Prostate gland (tissue), 2 donors: ENCODE data around the gene TNRC6C. TPM values are rescaled to one million over a fixed set of nuclear protein-coding genes. Genes with fewer than 3 reads are reported as not detected.

Experiments used
- DNase-seq: peaks from one replicate; pipeline ENCODE4 v3.0.0-alpha.2; 2019; ENCODE audit warnings: low spot score
- H3K27ac ChIP-seq, 2 donors: fragments of 200-600 bp; sonication (generic); 2 replicates each; pipeline ENCODE4 v1.5.1; 2017 to 2019
- H3K27me3 ChIP-seq: fragments of 200-600 bp; sonication (generic); replicated peaks from 2 replicates; pipeline ENCODE4 v1.5.1; 2019; ENCODE audit not compliant: insufficient read depth
- H3K36me3 ChIP-seq, 2 donors: fragments of 200-600 bp; sonication (generic); 1 replicate in 1 of 2; 2 replicates in 1 of 2; pipeline versions ENCODE4 v1.5.1 to v1.8.1; 2017 to 2019
- H3K4me1 ChIP-seq: fragments of 200-600 bp; sonication (generic); replicated peaks from 2 replicates; pipeline ENCODE4 v1.5.1; 2019
- H3K4me3 ChIP-seq, 2 donors: fragments of 200-600 bp; sonication (generic); 2 replicates each; pipeline ENCODE4 v1.5.1; 2017 to 2019
- H3K9me3 ChIP-seq: fragments of 200-600 bp; sonication (generic); 2 replicates; pipeline ENCODE4 v1.5.1; 2017
- CTCF ChIP-seq, 4 experiments: fragments of 200-600 bp in 2 of 4; fragments of 450-650 bp in 2 of 4; sonication (generic) in 2 of 4; IDR thresholded peaks; 1 replicate in 3 of 4; 2 replicates in 1 of 4; pipeline ENCODE4 v1.5.1; 2016 to 2019; ENCODE audit warnings: antibody characterized with exemption in 4 of 4, mild to moderate bottlenecking in 2 of 4, moderate library complexity in 2 of 4
- POLR2A ChIP-seq: fragments of 450-650 bp; IDR thresholded peaks from one replicate; pipeline ENCODE4 v1.6.1; 2016; ENCODE audit warnings: antibody characterized with exemption, mild to moderate bottlenecking
- POLR2AphosphoS5 ChIP-seq: sonication (generic); formaldehyde crosslinking; IDR thresholded peaks from one replicate; pipeline ENCODE4 v1.6.1; 2017; ENCODE audit warnings: antibody characterized with exemption
- WGBS: methylation state at CpG from one replicate; pipeline ENCODE4 v1.1.5; 2018; 5-methylcytosine and 5-hydroxymethylcytosine counted together
- intact Hi-C: fragments of 100-400 bp; cut with DNase I; formaldehyde crosslinking; loops from one replicate; pipeline ENCODE4 v1.14.2; 2022
- total RNA-seq, 2 donors: library from RNA; depleted of rRNA; stranded (reverse); fragments of >200 nt; gene quantifications; one replicate each; pipeline ENCODE4 v1.1.0, GENCODE V29; 2016

Gene TNRC6C
- total RNA-seq, 2 donors from 2014 or later, result 15.5 to 29.7 TPM

DNA sequence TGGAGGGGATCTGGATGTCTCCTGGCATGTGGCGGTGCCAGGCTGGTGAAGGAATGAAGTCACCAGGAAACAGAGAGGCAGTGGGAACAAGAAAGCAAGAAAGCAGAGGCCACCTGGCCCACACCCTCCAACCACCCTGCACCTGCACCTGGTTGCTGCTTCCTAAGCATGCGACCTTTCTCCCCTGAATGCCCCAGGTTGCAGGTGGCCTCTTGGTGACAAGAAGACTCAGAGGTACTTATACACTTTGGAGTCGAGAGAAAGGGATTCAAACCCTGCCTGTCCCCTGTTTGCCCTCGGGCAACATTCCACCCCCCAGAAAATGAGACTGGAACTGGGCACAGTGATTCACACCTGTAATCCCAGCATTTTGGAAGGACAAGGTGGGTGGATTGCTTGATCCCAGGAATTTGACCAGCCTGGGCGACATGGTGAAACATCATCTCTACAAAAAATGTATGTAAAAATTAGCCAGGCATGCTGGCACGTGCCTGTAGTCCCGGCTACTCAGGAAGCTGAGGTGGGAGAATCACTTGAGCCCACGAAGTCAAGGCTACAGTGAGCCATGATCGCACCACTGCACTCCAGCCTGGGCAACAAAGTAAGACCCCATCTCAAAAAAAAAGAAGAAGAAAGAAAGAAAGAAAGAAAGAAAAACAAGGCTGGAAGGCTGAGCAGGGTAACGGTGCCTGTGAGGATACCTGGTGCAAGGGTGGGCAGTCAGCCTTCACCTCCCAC lies 34.6 kb upstream of the TNRC6C start:
- no peaks in the 10 kb centered on the region for H3K4me1 ChIP-seq
- H3K27ac ChIP-seq, result no peak overlapping the region
- intact Hi-C loops, result no loop called here
- H3K27me3 ChIP-seq, result no peaks in the 10 kb centered on the region
- no peaks in the 10 kb centered on the region for H3K9me3 ChIP-seq
- TF ChIP-seq POLR2AphosphoS5 (no peak), POLR2A (no peak), CTCF (IDR thresholded peaks at IDR 0.05) (no peak)
- DNase-seq, result no peak
- 62% methylated on average over 10 of the region's 10 CpGs for WGBS
- no peaks in the 10 kb centered on the region for H3K36me3 ChIP-seq
- H3K4me3 ChIP-seq, result no peak overlapping the region

GRCh38 chr17:77924757-77925336 lies 33.7 kb upstream of the TNRC6C start:
- H3K4me3 ChIP-seq, result no peak overlapping the region
- no peaks in the 10 kb centered on the region for H3K4me1 ChIP-seq
- 38% methylated on average over 14 of the region's 14 CpGs for WGBS
- H3K36me3 ChIP-seq, result no peaks in the 10 kb centered on the region
- H3K9me3 ChIP-seq, result no peaks in the 10 kb centered on the region
- DNase-seq, result no peak
- intact Hi-C loops, result no loop called here
- H3K27ac ChIP-seq, result no peak overlapping the region
- TF ChIP-seq CTCF (IDR thresholded peaks at IDR 0.05) (no peak), POLR2AphosphoS5 (no peak), POLR2A (no peak)
- no peaks in the 10 kb centered on the region for H3K27me3 ChIP-seq

DNA sequence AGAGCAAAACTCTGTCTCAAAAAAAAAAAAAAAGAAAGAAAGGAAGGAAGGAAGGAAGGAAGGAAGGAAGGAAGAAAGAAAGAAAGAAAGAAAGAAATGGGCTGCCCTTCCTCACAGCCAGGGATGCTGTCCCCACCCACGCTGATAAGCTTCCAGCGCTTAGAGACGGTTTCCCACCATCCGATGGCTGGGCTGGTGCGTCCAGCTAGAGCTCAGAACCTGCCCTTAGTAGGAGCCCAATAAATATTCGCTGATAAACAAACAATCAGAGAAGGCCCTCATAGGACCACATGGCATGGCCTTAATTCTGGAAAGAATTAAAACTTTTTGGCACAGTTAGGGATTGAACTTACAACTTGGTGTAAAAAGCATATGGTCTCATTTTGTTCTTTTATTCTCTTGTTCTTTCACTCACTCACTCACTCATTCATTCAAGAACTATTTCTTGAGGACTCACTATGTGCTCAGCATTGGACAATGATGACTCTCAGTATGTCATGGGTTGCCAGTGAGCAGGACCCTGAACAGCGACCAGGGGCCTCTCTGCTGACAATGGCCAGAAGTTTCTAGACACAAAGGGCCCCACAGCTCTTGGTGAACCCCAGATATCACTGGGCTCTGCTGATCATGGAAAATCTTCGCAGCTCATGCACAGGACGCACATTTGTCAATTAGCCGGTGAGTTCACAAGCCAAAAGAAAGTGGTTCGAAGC lies 32.5 kb upstream of the TNRC6C start:
- Histone ChIP-seq H3K36me3 (no peaks in the 10 kb centered on the region), H3K4me3 (no peak overlapping the region), H3K4me1 (no peaks in the 10 kb centered on the region), H3K9me3 (no peaks in the 10 kb centered on the region), H3K27me3 (peaks cover 2% of the 10 kb centered on the region), H3K27ac (no peak overlapping the region)
- WGBS, result 90% methylated on average over 11 of the region's 11 CpGs
- intact Hi-C loops, result no loop called here
- TF ChIP-seq POLR2AphosphoS5 (no peak), POLR2A (no peak), CTCF (IDR thresholded peaks at IDR 0.05) (no peak)
- DNase-seq, result no peak

- Histone ChIP-seq H3K27ac (no peak overlapping the region), H3K4me3 (no peak overlapping the region), H3K4me1 (no peaks in the 10 kb centered on the region), H3K9me3 (no peaks in the 10 kb centered on the region), H3K36me3 (no peaks in the 10 kb centered on the region), H3K27me3 (peaks cover 2% of the 10 kb centered on the region)
- 88% methylated on average over 2 of the region's 2 CpGs for WGBS
- intact Hi-C loops, result no loop called here
- TF ChIP-seq POLR2AphosphoS5 (no peak), POLR2A (no peak), CTCF (IDR thresholded peaks at IDR 0.05) (no peak)
- no peak for DNase-seq
Measured at GRCh38 chr17:77926981-77927380, 31.5 kb upstream of the TNRC6C start.
